Dermis blood vessel endothelial cell (primary cell): ENCODE results near the gene UNKL. TPM values are rescaled to one million over a fixed set of nuclear protein-coding genes. Genes with fewer than 3 reads are reported as not detected.

Source experiments
- DNase-seq: peaks from one replicate; pipeline ENCODE4 v3.0.0; 2010
- total RNA-seq: library from RNA; depleted of rRNA; stranded (reverse); fragments of >200 nt; gene quantifications from 2 replicates; pipeline ENCODE4 v1.2.3, GENCODE V29; 2014

UNKL gene
- total RNA-seq, 1 donor from 2014 or later = 8.2 TPM

- peak; percentile 17 for DNase-seq
Measured at GRCh38 chr16:1351215-1351581, 63.3 kb downstream of the UNKL start.

DNA sequence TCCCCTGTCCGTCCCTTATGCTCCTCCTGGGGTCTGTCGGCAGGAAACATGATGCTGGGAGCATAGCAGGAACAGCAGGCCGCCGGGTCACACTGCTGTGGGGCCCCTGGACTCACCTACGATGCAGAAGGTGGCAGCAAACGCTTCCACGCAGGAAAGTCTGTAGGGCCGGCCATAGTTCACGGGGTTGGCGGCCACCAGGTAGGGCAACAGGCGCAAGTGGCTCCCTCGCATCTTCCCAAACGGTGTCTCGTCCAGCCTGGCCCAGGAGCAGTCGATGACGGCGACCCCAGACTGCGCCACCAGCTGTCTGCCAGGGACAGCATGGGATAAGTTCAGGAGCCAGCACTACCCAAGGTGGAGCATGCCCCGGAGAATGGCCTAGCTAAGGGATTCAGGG is 63.8 kb downstream of the UNKL start:
- no peak for DNase-seq

GRCh38 chr16:1349951-1350350 is 64.6 kb downstream of the UNKL start:
- no peak for DNase-seq

- no peak for DNase-seq
Measured at GRCh38 chr16:1349351-1349750, 65.2 kb downstream of the UNKL start.

- no peak for DNase-seq
Measured at GRCh38 chr16:1348926-1349325, 65.6 kb downstream of the UNKL start.

GRCh38 chr16:1348441-1348840 is 66.1 kb downstream of the UNKL start:
- DNase-seq = no peak

- no peak for DNase-seq
Measured at GRCh38 chr16:1347962-1348361, 66.5 kb downstream of the UNKL start.

DNA sequence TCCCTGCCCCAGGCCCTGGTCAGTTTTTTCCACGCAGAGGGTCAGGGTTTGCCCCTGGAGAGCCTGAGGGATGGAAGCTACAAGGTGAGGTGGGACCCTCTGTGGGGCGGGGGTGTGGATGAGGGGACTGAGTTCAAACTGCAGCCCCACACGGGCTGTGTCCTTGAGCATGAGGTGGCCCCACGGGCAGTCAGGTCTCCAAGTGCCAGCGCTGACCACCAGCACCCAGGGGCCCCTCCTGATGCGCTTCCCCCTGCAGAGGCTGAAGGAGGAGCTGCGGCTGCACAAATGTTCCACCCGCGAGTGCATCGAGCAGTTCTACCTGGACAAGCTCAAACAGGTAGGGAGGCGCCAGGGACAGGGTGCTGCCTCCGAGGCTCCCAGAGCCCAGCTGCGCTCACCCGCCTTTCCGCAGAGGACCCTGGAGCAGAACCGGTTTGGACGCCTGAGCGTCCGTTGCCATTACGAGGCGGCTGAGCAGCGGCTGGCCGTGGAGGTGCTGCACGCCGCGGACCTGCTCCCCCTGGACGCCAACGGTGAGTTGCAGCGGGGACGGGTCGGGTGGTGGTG is 67.1 kb downstream of the UNKL start:
- no peak for DNase-seq

GRCh38 chr16:1346422-1347285 is 67.8 kb downstream of the UNKL start:
- no peak for DNase-seq

- no peak for DNase-seq
Measured at GRCh38 chr16:1345651-1346421, 68.7 kb downstream of the UNKL start.

- DNase-seq = no peak
Measured at GRCh38 chr16:1345087-1345486, 69.4 kb downstream of the UNKL start.

- no peak for DNase-seq
Measured at GRCh38 chr16:1344499-1344898, 70.0 kb downstream of the UNKL start.

DNA sequence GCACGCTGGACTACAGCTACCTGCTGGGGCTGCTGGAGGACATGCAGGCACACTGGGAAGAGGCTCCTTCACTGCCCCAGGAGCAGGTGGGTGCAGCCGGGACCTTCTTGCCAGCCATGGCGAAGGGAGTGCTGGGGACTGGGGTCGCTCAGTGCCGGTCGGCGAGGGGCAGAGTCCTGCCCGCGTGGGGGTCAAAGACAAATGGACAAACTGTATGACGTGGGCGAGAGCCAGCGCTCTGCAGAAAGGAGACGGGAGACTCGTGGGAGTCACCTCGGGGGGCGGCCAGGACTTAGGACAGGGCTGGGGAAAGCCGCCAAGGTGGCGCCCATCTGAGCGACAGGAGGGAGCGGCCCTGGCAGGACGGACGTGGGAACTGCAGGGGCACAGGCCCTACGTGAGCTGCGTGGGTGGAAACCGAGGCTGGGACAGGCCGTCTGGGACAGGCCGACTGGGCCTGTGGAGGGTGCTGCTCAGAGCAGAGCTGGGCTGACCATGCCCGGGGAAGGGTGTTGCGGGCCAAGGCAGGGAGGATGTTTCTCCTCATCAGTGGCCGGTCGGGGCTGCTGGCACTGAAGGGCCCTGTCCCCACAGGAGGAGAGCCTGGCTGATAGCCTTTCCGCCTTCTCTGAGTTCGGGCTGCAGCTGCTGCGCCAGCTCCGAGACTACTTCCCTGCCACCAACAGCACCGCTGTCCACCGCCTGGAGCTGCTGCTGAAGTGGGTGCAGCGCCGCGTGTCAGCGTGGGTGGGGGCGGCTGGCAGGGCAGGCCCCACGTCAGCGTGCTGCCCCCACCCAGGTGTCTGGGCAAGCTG is 70.9 kb downstream of the UNKL start:
- DNase-seq = no peak

- peak; percentile 93 for DNase-seq
Measured at GRCh38 chr16:1342526-1343427, 71.7 kb downstream of the UNKL start.

DNA sequence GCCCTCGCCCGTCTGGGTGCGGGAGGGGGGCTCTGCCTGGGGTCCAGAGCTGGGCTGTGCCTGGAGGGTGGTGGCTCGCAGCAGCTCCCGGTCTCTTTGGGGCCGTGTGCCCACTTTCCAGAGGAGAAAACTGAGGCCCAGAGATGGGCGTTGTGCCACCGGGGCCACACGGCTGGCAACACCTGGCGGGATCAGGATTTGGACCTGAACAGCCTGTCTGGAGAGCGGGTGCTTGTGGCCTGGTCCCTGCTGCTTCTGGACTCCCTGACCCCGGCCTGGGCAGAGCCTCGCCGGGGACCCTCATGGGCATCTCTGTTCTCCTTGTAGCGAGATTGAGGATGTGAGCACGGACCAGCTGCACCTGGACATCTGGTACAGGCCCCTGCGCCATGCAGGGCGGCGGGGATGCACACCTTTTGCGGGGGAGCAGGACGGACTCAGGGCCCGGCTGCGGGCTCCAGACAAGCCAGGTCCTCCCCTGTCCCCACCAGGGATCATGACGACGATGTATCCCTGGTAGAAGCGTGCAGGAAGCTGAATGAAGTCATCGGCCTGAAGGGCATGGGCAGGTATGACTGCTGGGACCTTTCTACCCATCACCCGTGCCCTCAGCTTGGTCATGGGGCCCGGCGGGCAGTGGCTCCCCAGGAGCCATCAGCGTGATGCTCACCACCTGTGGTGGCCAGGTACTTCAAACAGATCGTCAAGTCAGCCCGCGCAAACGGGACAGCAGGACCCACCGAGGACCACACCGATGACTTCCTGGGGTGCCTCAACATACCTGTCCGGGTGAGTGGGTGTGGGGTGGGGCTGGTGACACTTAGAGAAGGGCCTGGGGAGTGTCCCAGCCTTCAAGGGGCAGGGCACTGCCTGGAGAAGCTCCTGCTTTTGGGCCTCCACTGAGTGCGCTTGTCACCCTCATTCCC is 72.7 kb downstream of the UNKL start:
- DNase-seq = no peak

GRCh38 chr16:1340730-1341494 is 73.6 kb downstream of the UNKL start:
- DNase-seq = no peak

- DNase-seq = no peak
Measured at GRCh38 chr16:1338855-1339675, 75.4 kb downstream of the UNKL start.

DNA sequence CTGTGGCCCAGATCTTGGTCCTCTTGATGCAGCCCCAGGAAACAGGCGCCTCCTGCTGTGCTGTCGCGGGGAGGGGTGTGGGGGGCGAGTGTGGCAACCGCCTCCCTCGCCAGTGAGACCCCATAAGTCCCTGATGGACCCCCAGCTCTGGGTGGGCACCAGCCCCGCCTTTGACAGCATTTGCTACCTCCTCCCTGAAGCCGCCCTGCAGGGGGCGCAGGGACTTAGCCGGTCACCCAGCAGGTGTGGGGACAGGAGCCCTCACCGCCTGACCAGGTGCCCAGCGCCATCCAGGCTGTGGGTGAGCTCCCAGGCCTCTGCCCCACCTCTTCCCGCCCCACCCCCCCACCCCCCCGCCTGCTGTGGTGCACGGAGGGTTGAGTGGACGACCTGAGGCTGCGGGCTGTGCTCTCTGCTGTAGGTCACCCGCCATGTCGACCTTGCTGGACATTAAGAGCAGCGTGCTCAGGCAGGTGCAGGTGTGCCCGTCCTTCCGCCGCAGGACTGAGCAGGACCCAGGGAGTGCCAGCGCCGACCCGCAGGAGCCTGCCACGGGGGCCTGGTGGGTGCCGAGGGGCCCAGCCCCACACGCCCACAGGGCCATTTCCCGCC is 76.3 kb downstream of the UNKL start:
- peak; percentile 46 for DNase-seq
